ENCODE measurements around the gene TBC1D22A.

TBC1D22A gene

GRCh38 chr22:47066616-47066905 is 304.1 kb downstream of the TBC1D22A start:
- DNase-seq (ENCODE audit: low read depth in 1 of 2, low spot score in 1 of 2): no peak

- DNase-seq (ENCODE audit: low read depth in 1 of 2, low spot score in 1 of 2): no peak
Measured at GRCh38 chr22:47067321-47067890, 305.0 kb downstream of the TBC1D22A start.

GRCh38 chr22:47067911-47068625 is 305.6 kb downstream of the TBC1D22A start:
- no peak for DNase-seq (ENCODE audit: low read depth in 1 of 2, low spot score in 1 of 2)

DNA sequence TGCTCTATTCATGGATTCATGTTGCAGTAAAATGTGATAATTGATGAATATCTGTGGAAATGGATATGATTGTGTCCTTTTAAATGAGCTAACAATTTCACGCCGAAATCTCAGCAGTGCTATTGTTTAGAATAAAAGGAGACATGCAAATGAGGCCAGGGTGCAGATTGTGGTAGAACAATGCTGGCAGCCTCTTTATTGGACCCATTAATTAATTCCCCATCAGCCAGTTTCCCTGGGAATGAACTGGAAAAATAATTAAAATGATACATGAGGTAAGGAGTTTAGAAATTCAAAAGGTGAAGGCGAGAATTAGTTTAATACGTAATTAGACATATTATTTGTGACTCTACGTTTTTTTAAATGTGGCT is 306.2 kb downstream of the TBC1D22A start:
- no peak for DNase-seq (ENCODE audit: low read depth in 1 of 2, low spot score in 1 of 2)

- DNase-seq (ENCODE audit: low read depth in 1 of 2, low spot score in 1 of 2): no peak
Measured at GRCh38 chr22:47069270-47069669, 306.8 kb downstream of the TBC1D22A start.

GRCh38 chr22:47071078-47071806 is 308.8 kb downstream of the TBC1D22A start:
- DNase-seq (ENCODE audit: low read depth in 1 of 2, low spot score in 1 of 2): no peak

DNA sequence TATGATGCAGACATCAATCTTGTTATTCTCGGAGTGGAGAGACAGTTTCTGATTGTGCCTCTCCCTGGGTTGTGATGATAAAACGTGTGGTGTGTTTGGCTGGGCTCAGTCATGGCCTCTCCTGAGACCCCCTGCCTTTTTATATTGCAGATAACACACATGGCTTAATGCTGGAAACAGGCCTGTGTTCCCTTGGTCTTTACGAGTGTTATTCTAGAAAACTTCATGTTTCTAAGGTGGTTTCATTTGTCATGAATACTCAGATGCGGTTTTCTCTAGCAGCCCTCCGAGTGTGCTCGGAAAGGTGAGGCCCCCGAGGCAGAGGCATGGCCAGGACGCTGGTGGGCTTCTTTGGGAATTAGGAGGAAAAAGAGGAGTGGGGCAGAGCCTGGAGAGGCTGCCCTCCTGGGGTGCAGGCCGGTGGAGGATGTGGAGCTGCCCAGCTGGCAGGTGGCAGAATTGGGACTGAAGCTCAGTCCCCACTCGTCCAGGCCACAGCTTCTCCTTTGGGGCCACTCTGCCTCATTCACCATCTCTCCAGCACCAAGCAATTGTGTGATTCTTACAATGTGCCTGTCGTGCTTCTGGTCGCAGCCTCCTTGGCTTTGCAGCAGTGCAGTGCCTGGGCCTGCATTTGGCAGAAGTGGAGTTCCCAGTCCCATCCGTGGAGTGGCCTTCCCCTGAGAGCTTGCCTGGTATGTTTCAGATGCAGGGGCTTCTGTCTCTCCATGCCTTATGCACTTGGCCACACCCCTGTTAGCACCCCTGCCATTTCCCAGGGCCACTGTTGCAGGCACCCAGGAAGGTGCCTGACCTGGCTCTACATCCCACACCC is 309.6 kb downstream of the TBC1D22A start:
- DNase-seq (ENCODE audit: low read depth in 1 of 2, low spot score in 1 of 2): no peak

- DNase-seq (ENCODE audit: low read depth in 1 of 2, low spot score in 1 of 2): no peak
Measured at GRCh38 chr22:47072642-47072967, 310.2 kb downstream of the TBC1D22A start.

DNA sequence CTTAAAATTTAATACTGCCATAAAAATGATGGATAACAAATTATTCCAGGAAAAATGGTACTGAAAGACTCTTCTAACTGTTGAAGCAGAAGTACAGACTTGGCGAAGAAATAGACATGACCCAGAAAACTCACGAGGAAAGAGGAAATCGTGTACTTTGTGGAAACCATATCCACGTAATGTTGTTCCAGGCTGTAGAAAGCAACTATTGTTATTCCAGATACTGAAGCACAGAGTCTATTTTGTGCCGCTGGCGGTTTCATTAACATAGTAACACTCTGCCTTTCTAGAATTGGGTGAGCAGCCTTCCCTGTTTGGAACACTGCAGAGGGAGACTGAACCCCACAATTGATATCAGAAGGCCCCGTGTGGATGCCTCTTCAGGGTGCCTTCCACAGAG is 310.6 kb downstream of the TBC1D22A start:
- no peak for DNase-seq (ENCODE audit: low read depth in 1 of 2, low spot score in 1 of 2)

DNA sequence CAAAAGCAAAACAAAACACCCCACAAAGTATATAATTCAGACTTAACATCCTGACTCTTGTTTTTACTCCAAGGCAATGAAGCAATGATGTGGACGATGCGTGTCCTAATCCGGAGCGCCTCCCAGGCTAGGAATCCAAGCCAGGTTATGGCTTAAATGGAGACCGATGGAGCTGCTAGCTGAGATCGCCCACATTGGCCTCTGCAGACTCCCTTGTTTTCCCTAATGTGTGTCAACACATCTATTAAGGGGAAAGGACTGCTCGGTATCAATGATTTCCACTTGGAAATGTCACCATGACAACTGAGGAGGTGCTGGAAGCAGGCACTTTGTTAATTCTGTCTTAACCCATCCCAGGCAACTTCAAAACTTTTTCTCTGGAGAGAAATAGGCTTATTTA is 311.7 kb downstream of the TBC1D22A start:
- DNase-seq (ENCODE audit: low read depth in 1 of 2, low spot score in 1 of 2): no peak

- no peak for DNase-seq (ENCODE audit: low read depth in 1 of 2, low spot score in 1 of 2)
Measured at GRCh38 chr22:47075568-47075967, 313.1 kb downstream of the TBC1D22A start.

GRCh38 chr22:47076758-47077157 is 314.3 kb downstream of the TBC1D22A start:
- no peak for DNase-seq (ENCODE audit: low read depth in 1 of 2, low spot score in 1 of 2)

GRCh38 chr22:47080100-47080499 is 317.6 kb downstream of the TBC1D22A start:
- DNase-seq (ENCODE audit: low read depth in 1 of 2, low spot score in 1 of 2): no peak

- no peak for DNase-seq (ENCODE audit: low read depth in 1 of 2, low spot score in 1 of 2)
Measured at GRCh38 chr22:47082505-47082904, 320.1 kb downstream of the TBC1D22A start.

DNA sequence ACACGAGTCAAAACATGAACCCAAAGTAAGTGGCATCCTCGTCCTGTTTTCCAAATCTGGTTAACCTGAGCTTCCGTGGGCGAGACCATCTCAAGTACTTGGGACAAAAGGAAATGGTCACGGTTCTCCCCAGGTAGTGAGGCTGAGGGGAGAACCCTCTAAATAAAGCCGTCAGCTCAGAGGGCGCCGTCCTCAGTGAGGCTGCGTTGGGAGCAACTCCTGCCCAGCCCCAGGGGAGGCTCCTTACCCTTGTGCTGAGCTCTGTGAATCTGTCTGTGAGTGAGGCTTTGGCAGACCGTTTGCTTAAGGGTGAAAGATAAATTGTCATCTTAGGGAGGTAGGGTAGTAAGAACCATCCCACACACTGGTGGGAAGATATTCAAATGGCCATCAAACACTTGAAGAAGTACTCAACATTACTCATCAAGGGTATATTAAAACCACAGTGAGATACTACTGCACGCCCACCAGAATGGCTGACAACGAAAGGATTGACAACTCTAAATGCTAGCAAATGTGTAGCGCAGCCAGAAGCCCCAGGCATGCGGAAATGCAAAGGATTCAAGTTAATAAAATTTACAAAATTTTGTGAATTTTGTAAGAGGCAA is 321.0 kb downstream of the TBC1D22A start:
- DNase-seq (ENCODE audit: low read depth in 1 of 2, low spot score in 1 of 2): no peak

DNA sequence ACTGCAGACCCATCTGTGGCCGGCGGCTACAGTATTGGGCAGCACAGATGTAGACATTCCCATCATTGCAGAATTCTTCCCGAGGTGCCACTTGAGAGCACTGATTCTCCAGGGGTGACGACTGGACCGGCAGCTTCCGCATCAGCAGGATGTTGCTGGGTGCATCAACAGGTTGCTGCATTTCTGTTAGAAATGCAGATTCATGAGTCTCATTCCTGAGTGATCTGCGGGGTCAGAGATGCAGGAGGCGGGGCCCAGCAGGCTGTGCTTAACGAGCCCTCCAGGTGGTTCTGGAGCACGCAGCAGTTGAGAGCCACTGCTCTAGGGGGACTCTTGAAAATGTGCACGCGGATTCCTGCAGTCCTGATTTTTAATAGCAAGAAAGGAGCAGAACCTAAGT is 321.8 kb downstream of the TBC1D22A start:
- DNase-seq (ENCODE audit: low read depth in 1 of 2, low spot score in 1 of 2): no peak

DNA sequence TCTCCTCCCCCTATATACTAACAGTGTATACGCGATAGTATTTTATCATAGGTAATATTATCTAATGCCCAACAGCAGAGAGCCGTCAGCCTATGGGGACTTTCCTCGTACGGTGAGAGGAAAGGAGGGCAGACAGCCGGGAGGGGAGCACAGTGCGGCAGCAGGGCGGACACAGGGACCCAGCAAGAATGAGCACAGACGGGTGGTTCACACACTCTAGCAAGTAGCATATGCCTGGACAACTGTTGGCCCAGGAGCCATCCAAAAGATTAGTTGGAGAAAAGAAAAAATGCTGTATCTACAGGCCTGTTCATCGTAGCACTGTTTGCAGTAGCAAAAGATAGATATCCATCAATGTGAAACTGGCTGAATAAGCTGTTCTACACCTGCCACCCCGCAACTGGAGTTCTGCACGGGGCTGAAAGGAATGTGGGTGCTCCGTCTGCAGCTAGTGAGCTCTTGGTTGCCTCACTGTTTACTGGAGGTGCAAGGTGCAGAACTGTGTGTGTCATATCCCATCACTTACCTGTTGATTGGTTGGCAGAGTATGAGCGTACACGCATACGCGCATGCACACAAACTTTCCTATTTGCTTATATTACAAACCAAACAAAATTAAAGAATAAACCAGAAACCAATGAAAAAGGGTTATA is 324.3 kb downstream of the TBC1D22A start:
- DNase-seq (ENCODE audit: low read depth in 1 of 2, low spot score in 1 of 2): no peak

GRCh38 chr22:47088480-47089158 is 326.2 kb downstream of the TBC1D22A start:
- no peak for DNase-seq (ENCODE audit: low read depth in 1 of 2, low spot score in 1 of 2)

DNA sequence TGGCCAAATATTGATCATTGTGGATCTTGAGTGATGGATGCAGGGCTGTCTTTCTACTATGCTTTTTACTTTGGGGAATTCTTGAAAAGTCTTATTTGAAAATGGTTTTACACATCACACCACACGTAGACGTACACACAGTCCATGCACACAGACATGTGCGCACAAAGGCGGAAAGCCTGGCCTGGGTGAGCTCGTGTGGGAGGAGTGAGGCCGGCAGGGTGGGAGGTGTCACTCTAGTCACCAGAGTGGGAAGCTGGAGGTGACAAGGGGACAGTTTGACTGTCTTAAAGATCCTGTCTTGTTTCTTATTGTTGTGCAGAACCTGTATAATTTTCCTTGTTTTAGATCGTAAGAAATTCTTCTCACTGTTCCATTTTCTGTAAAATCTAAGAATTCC is 326.9 kb downstream of the TBC1D22A start:
- no peak for DNase-seq (ENCODE audit: low read depth in 1 of 2, low spot score in 1 of 2)

DNA sequence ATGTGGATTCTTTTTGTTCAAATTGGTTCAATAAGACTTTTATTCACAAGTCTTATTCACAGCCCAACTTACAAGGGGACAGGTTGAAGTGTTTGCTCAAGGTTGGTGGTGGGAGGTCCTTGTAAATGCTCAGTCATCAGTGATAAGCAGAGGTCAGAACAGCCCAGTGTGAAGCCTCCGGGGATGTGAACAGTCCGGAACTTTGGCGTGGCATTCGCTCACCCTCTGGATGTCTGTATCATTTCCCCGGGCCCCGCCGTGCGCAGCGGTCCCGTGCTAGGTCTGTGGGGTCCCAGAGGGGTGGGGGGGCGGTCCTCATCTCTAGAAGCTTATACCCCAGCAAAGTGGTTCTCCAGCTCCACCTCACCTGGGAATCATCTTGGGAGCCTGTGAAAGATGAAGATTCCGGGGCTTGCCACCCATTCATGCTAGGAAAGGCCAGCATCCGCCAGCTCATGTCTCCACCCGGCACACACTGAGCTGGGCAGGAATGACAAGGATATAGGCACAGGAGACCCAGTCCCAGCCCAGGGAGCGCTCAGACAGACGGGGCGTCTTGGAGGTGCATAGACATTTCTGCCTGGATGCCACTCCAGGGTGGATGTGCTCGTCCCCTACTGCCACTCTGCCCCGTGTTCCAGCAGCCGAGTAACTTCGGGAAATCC is 327.5 kb downstream of the TBC1D22A start:
- no peak for DNase-seq (ENCODE audit: low read depth in 1 of 2, low spot score in 1 of 2)
